Activated CD4-positive, alpha-beta memory T cell treated with anti-CD3 and anti-CD28 coated beads for 36 hours (primary cell): ENCODE measurements around the gene TTLL12. TPM values are rescaled to one million over a fixed set of nuclear protein-coding genes. Genes with fewer than 3 reads are reported as not detected.
A peak's percentile ranks its signal among the peaks of the same experiment; 100 is the strongest.

Source experiments
- CTCF ChIA-PET: fragments of 350-600 bp; sonication (Branson Sonifier 250); formaldehyde crosslinking; loops from one replicate; lab custom pipeline; 2021; ENCODE audit warnings: antibody characterized with exemption, inconsistent platforms; lab: Charles Lee
- POLR2A ChIA-PET: fragments of 350-600 bp; sonication (Branson Sonifier 250); formaldehyde crosslinking; loops from one replicate; lab custom pipeline; 2021; ENCODE audit warnings: antibody characterized with exemption; lab: Charles Lee
- DNase-seq: peaks from one replicate; pipeline ENCODE4 v3.0.0-alpha.2; 2020
- H3K27ac Mint-ChIP-seq: one replicate; pipeline ENCODE4 v1.8.0; 2021; ENCODE audit warnings: mixed read lengths
- H3K27me3 Mint-ChIP-seq: one replicate; pipeline ENCODE4 v1.8.0; 2021; ENCODE audit warnings: mixed read lengths
- H3K36me3 Mint-ChIP-seq: one replicate; pipeline ENCODE4 v1.8.0; 2021; ENCODE audit warnings: mixed read lengths
- H3K4me1 Mint-ChIP-seq: one replicate; pipeline ENCODE4 v1.8.0; 2021; ENCODE audit warnings: low read depth, mixed read lengths
- H3K4me3 Mint-ChIP-seq: one replicate; pipeline ENCODE4 v1.8.0; 2021; ENCODE audit warnings: mild to moderate bottlenecking, mixed read lengths
- H3K9me3 Mint-ChIP-seq: one replicate; pipeline ENCODE4 v1.8.0; 2021; ENCODE audit warnings: mixed read lengths
- intact Hi-C: fragments of 100-400 bp; cut with micrococcal nuclease; formaldehyde crosslinking; loops from one replicate; pipeline ENCODE4 v1.15.1; 2023
- total RNA-seq, 2 experiments: library from RNA; stranded (reverse); gene quantifications; one replicate each; pipeline ENCODE4 v1.2.3, GENCODE V29; 2021

The TTLL12 gene
- total RNA-seq, 2 experiments from 2014 or later: 64.4 to 67.0 TPM

DNA sequence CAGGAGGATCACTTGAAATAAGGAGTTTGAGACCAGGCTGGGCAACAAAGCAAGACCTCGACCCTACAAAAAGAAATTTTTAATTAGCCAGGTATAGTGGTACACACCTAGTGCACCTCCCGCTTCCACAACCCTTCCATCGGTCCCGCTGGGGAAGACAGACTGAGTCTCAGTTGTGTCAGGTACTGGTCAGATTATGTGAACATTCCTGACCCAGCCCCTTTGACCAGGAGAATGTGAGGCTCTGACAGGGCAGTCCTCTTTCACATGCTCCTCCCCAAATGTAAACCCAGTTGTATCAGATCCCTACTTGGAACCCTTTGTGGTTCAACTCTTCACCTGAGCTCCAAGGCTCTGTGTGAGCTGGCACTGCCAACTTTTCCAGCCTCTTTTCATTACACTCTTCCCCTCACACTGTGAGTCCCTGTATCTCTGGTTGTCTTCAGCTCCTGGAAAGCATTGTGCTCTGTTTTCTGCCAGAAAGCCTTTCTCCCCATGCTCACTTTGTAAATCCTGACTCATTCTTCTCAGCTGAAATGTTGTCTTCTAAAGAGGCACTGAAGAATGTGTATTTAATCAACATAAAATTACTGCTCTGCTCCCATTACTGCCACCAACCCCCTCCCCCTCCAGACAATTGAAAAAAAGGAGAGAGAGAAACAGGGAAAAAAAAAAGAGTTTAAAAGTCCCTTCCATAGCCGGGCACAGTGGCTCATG, 2.1 kb upstream of the TTLL12 start:
- ChIA-PET POLR2A (interaction anchor here (0.6 kb wide), 1 partner anchor 23 kb away, joined by 4 read pairs; no protein-coding TSS in a partner anchor), CTCF (no interaction called here)
- intact Hi-C loops: loop anchor here (5.0 to 10.0 kb wide), 2 partner anchors 37 to 76 kb away; partner anchors contain the start of gene TSPO
- peak overlapping the region; percentile 42 for H3K27ac Mint-ChIP-seq
- peaks cover 3% of the 10 kb centered on the region for H3K9me3 Mint-ChIP-seq
- H3K4me3 Mint-ChIP-seq: peak overlapping the region; percentile 44
- DNase-seq: no peak
- peaks cover 19% of the 10 kb centered on the region for H3K4me1 Mint-ChIP-seq
- H3K27me3 Mint-ChIP-seq: no peaks in the 10 kb centered on the region
- peaks cover 2% of the 10 kb centered on the region for H3K36me3 Mint-ChIP-seq

DNA sequence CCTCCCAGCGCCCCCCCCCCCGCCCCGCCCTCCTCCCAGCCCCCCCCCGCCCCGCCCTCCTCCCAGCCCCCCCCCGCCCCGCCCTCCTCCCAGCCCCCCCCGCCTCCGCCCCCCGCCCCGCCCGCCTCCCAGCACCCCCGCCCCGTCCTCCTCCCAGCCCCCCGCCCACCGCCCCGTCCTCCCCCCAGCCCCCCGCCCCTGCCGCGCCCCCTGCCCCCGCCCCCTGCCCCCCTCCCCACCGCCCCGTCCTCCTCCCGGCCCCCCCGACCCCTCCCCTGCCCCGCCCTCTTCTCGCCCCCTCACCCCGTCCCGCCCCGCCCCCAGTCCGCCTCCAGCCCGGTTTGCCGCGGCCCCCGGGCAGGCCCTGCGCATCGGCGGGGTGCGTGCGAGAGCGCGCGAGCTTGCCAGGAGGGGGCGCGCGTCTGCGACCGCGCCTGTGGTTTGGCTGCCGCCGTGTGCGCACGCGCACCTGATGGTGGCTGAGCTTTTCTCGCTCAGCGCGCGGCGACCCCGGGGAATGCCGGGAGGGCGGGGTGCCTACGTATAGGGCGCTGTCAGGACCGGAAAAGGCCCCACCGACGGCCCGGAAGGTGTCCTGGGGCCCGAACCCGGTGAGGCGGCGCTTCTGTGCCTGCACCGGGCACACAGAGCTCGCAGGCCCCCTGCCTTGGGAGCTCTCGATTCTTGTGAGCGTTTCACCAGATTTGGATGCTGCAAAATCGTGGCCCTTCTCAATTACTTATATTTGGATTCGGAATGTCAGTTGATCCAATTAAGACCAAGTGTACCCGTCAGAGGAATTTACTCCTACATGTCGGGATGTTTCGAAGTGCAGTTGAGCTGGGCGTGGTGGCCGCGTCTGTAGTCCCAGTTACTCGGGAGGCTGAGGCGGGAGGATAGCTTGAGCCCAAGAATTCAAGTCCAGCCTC, 501 bp upstream of the TTLL12 start:
- ChIA-PET POLR2A (interaction anchor here (1.2 to 1.6 kb wide), 2 partner anchors 35 to 539 kb away, joined by 3 to 8 read pairs; partner anchors contain the start of gene TSPO), CTCF (interaction anchor here (0.8 to 1.8 kb wide), 10 partner anchors 10 to 806 kb away, joined by 3 to 9 read pairs (median 4); partner anchors contain the start of gene ARFGAP3)
- H3K27me3 Mint-ChIP-seq: no peaks in the 10 kb centered on the region
- DNase-seq: peak; percentile 98
- peaks cover 7% of the 10 kb centered on the region for H3K36me3 Mint-ChIP-seq
- H3K4me1 Mint-ChIP-seq: peaks cover 21% of the 10 kb centered on the region
- peak overlapping the region; percentile 93 for H3K27ac Mint-ChIP-seq
- H3K4me3 Mint-ChIP-seq: peak overlapping the region; percentile 84
- intact Hi-C loops: loop anchor here (2.0 to 10.0 kb wide), 3 partner anchors 35 to 331 kb away; partner anchors contain the start of genes ARFGAP3 and TSPO
- peaks cover 3% of the 10 kb centered on the region for H3K9me3 Mint-ChIP-seq

DNA sequence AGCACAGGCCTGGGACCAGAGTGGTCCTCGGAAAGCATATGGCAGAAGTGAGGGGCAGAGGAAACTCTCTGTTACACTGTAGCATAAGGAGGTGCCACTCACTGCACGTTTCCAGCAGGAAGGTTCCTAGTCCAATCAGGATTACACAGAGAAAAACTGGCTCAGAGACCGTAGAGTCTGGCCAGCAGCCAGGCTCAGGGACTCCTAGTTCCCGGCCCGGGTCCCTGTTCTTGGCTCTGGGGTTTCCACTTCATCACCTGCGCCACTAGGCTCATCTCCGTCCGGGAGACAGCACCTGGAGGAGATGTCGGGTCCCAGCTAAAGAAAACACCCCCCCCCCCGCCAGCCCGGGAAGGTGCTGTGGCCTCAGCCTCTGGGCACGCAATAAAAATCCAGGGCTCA, 1.1 kb downstream of the TTLL12 start:
- CTCF ChIA-PET: interaction anchor here (1.3 kb wide), 1 partner anchor 14 kb away, joined by 3 read pairs; no protein-coding TSS in a partner anchor
- Mint-ChIP-seq H3K4me1 (peaks cover 21% of the 10 kb centered on the region), H3K9me3 (no peaks in the 10 kb centered on the region), H3K27ac (no peak overlapping the region), H3K36me3 (peaks cover 8% of the 10 kb centered on the region), H3K27me3 (no peaks in the 10 kb centered on the region), H3K4me3 (peak overlapping the region; percentile 79)
- intact Hi-C loops: loop anchor here (2.0 to 10.0 kb wide), 3 partner anchors 34 to 329 kb away; partner anchors contain the start of genes ARFGAP3 and TSPO
- POLR2A ChIA-PET: interaction anchor here (1.8 kb wide), 1 partner anchor 33 kb away, joined by 4 read pairs; no protein-coding TSS in a partner anchor
- no peak for DNase-seq

GRCh38 chr22:43183496-43184277, 3.2 kb downstream of the TTLL12 start:
- intact Hi-C loops: loop anchor here (10.0 kb wide), 1 partner anchor 81 kb away; no protein-coding TSS in a partner anchor
- Mint-ChIP-seq H3K27me3 (no peaks in the 10 kb centered on the region), H3K4me3 (no peak overlapping the region), H3K27ac (no peak overlapping the region), H3K4me1 (peaks cover 17% of the 10 kb centered on the region), H3K36me3 (peaks cover 23% of the 10 kb centered on the region), H3K9me3 (peaks cover under 1% of the 10 kb centered on the region)
- no peak for DNase-seq
- ChIA-PET CTCF (no interaction called here), POLR2A (no interaction called here)

DNA sequence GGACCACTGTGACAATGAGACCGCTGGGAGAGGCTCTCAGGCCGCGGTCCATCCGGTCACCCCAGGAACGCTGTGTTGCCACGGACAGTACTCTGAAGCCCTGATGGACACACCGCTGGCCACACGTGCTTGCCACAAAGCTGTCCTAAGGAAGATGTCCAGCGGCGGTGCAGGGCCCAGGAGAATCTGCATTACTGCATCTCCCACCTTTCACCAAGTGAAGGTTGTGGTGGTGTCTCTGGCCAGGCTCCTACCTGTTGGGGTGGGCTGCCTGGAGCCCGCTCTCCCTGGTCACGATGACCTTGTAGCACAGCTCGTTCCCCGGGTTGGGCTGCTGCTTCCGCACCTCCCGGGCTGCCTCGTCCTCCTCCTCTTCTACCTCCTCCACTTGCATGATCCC, 4.2 kb downstream of the TTLL12 start:
- no peaks in the 10 kb centered on the region for H3K27me3 Mint-ChIP-seq
- H3K27ac Mint-ChIP-seq: no peak overlapping the region
- peaks cover 2% of the 10 kb centered on the region for H3K9me3 Mint-ChIP-seq
- H3K4me3 Mint-ChIP-seq: no peak overlapping the region
- intact Hi-C loops: loop anchor here (10.0 kb wide), 1 partner anchor 82 kb away; no protein-coding TSS in a partner anchor
- ChIA-PET CTCF (no interaction called here), POLR2A (no interaction called here)
- peaks cover 26% of the 10 kb centered on the region for H3K36me3 Mint-ChIP-seq
- DNase-seq: no peak
- H3K4me1 Mint-ChIP-seq: peaks cover 15% of the 10 kb centered on the region

GRCh38 chr22:43182118-43182517, 4.8 kb downstream of the TTLL12 start:
- Mint-ChIP-seq H3K9me3 (peaks cover 2% of the 10 kb centered on the region), H3K4me3 (no peak overlapping the region), H3K27ac (no peak overlapping the region), H3K27me3 (no peaks in the 10 kb centered on the region), H3K36me3 (peaks cover 26% of the 10 kb centered on the region), H3K4me1 (peaks cover 15% of the 10 kb centered on the region)
- intact Hi-C loops: loop anchor here (10.0 kb wide), 1 partner anchor 83 kb away; no protein-coding TSS in a partner anchor
- ChIA-PET CTCF (no interaction called here), POLR2A (no interaction called here)
- no peak for DNase-seq

- DNase-seq: no peak
- H3K4me3 Mint-ChIP-seq: no peak overlapping the region
- H3K27ac Mint-ChIP-seq: no peak overlapping the region
- intact Hi-C loops: loop anchor here (10.0 kb wide), 1 partner anchor 83 kb away; no protein-coding TSS in a partner anchor
- peaks cover 15% of the 10 kb centered on the region for H3K4me1 Mint-ChIP-seq
- ChIA-PET POLR2A (no interaction called here), CTCF (no interaction called here)
- H3K27me3 Mint-ChIP-seq: no peaks in the 10 kb centered on the region
- H3K36me3 Mint-ChIP-seq: peaks cover 26% of the 10 kb centered on the region
- peaks cover 2% of the 10 kb centered on the region for H3K9me3 Mint-ChIP-seq
Observed at GRCh38 chr22:43181321-43182076, 5.4 kb downstream of the TTLL12 start.

DNA sequence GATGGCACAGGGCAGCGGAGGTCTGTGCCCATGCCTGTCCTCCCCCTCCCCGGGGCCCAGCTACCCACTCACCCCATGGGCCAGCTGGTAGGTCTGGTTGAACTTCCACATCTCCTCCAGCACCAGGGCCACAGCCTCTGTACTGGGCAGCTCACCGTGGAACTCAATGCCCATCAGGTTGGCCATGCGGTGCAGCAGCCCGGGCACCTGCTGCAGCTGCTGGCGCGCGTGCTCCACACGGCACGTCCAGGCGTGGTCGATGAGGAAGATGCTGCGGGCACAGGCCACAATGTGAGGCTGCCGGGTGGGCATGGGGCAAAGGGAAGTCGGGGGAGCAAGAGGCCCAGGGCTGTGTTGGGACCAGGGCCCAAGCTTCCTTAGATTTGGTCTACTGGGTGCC, 6.3 kb downstream of the TTLL12 start:
- Mint-ChIP-seq H3K4me3 (no peak overlapping the region), H3K9me3 (peaks cover 2% of the 10 kb centered on the region), H3K36me3 (peaks cover 30% of the 10 kb centered on the region), H3K27me3 (no peaks in the 10 kb centered on the region), H3K4me1 (peaks cover 14% of the 10 kb centered on the region), H3K27ac (no peak overlapping the region)
- intact Hi-C loops: loop anchor here (10.0 kb wide), 1 partner anchor 84 kb away; no protein-coding TSS in a partner anchor
- no peak for DNase-seq
- ChIA-PET CTCF (no interaction called here), POLR2A (no interaction called here)

DNA sequence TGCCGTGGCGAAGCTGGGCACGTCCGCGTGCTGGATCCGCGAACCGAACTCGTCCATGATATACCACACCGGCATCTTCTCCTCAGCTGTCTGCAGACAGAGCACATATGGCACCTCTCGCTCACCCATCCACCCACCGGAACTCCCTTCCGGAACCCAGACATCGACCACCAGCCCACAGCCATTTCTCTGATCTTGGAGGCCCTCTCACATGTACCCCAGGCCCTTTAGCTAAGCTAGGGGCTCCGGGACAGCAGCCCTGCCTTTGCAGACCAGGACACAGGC, 7.1 kb downstream of the TTLL12 start:
- H3K9me3 Mint-ChIP-seq: peaks cover 2% of the 10 kb centered on the region
- no peaks in the 10 kb centered on the region for H3K27me3 Mint-ChIP-seq
- ChIA-PET POLR2A (no interaction called here), CTCF (no interaction called here)
- peaks cover 9% of the 10 kb centered on the region for H3K4me1 Mint-ChIP-seq
- peaks cover 33% of the 10 kb centered on the region for H3K36me3 Mint-ChIP-seq
- H3K27ac Mint-ChIP-seq: no peak overlapping the region
- DNase-seq: no peak
- H3K4me3 Mint-ChIP-seq: no peak overlapping the region
- intact Hi-C loops: loop anchor here (10.0 kb wide), 1 partner anchor 85 kb away; no protein-coding TSS in a partner anchor

- Mint-ChIP-seq H3K27me3 (no peaks in the 10 kb centered on the region), H3K4me1 (peaks cover 5% of the 10 kb centered on the region), H3K27ac (no peak overlapping the region), H3K4me3 (no peak overlapping the region), H3K9me3 (peaks cover 2% of the 10 kb centered on the region), H3K36me3 (peaks cover 32% of the 10 kb centered on the region)
- CTCF ChIA-PET: no interaction called here
- intact Hi-C loops: no loop called here
- DNase-seq: no peak
- POLR2A ChIA-PET: no interaction called here
Observed at GRCh38 chr22:43179146-43179910, 7.6 kb downstream of the TTLL12 start.
